AG09309 (cell line): ENCODE measurements around the gene DTWD2.
"Not testable (repeated sequence)": the region's sequence is repeated elsewhere in the genome, so short reads cannot be mapped to it uniquely, and the experiment has no call there.

ENCODE experiments used
- DNase-seq: peaks from one replicate; pipeline ENCODE4 v3.0.0-alpha.2; 2010; ENCODE audit warnings: low read depth
- H3K4me3 ChIP-seq: 2 replicates; pipeline ENCODE4 v1.5.1; 2011; ENCODE audit warnings: mild to moderate bottlenecking, low read depth, low read length, moderate library complexity; ENCODE audit not compliant: control insufficient read depth
- TF ChIP-seq, protein P1 (sequence below): IDR thresholded peaks from 2 replicates; pipeline ENCODE4 v1.5.1; 2011; ENCODE audit warnings: mild to moderate bottlenecking, low read depth, low read length, inconsistent platforms; ENCODE audit not compliant: insufficient read depth, control insufficient read depth; ENCODE audit errors: missing control alignments

DTWD2 gene

DNA sequence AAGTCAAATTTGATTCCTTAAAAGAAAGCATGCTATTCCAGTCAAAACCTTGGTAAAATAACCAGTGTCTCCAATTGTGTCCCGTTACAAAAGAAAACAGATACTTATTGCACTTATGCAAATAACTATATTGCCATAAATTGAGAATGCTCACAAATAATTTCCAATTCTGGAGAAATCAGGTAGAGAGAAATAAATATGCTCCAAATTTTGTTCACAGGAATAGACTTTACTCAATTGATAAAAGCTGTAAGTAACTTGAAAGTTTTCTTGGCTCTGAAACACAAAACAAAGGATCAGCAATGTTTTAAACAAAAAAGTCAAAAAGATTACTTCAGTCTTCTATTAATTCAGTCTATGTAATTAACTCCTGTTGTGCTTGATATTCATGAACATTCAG, 7.8 kb upstream of the DTWD2 start:
- no peak for DNase-seq
- TF ChIP-seq, protein P1, sequence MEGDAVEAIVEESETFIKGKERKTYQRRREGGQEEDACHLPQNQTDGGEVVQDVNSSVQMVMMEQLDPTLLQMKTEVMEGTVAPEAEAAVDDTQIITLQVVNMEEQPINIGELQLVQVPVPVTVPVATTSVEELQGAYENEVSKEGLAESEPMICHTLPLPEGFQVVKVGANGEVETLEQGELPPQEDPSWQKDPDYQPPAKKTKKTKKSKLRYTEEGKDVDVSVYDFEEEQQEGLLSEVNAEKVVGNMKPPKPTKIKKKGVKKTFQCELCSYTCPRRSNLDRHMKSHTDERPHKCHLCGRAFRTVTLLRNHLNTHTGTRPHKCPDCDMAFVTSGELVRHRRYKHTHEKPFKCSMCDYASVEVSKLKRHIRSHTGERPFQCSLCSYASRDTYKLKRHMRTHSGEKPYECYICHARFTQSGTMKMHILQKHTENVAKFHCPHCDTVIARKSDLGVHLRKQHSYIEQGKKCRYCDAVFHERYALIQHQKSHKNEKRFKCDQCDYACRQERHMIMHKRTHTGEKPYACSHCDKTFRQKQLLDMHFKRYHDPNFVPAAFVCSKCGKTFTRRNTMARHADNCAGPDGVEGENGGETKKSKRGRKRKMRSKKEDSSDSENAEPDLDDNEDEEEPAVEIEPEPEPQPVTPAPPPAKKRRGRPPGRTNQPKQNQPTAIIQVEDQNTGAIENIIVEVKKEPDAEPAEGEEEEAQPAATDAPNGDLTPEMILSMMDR = no peak
- H3K4me3 ChIP-seq = no peak overlapping the region

DNA sequence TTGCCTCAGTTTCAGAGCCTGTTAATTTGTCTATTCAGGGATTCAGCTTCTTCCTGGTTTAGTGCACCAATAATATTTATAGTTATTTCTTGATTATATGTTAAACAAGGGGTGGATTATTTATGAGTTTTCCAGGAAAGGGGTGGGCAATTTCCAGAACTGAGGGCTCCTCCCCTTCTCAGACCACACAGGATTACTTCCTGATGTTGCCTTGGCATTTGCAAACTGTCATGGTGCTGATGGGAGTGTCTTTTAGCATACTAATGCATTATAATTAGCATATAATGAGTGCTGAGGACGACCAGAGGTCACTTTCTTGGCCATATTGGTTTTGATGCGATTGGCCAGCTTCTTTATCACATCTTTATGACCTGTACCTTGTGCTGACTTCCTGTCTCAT, 6.2 kb upstream of the DTWD2 start:
- DNase-seq = no peak

DNA sequence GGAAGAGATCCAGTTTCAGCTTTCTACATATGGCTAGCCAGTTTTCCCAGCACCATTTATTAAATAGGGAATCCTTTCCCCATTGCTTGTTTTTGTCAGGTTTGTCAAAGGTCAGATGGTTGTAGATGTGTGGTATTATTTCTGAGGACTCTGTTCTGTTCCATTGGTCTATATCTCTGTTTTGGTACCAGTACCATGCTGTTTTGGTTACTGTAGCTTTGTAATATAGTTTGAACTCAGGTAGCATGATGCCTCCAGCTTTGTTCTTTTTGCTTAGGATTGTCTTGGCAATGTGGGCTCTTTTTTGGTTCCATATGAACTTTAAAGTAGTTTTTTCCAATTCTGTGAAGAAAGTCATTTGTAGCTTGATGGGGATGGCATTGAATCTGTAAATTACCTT, 4.8 kb upstream of the DTWD2 start:
- DNase-seq, H3K4me3 ChIP-seq: not testable (repeated sequence)

More for the DNA sequence above, 6.2 kb upstream of the DTWD2 start:
- TF ChIP-seq, protein P1 = no peak
- no peak overlapping the region for H3K4me3 ChIP-seq

DNA sequence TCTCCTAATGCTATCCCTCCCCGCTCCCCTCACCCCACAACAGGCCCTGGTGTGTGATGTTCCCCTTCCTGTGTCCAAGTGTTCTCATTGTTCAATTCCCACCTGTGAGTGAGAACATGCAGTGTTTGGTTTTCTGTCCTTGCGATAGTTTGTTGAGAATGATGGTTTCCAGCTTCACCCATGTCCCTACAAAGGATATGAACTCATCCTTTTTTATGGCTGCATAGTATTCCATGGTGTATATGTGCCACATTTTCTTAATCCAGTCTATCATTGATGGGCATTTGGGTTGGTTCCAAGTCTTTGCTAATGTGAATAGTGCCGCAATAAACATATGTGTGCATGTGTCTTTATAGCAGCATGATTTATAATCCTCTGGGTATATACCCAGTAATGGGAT, 3.7 kb upstream of the DTWD2 start:
- H3K4me3 ChIP-seq, DNase-seq: not testable (repeated sequence)

- TF ChIP-seq, protein P1 = no peak
- no peak for DNase-seq
Observed at GRCh38 chr5:118990582-118990981, 2.2 kb upstream of the DTWD2 start.

DNA sequence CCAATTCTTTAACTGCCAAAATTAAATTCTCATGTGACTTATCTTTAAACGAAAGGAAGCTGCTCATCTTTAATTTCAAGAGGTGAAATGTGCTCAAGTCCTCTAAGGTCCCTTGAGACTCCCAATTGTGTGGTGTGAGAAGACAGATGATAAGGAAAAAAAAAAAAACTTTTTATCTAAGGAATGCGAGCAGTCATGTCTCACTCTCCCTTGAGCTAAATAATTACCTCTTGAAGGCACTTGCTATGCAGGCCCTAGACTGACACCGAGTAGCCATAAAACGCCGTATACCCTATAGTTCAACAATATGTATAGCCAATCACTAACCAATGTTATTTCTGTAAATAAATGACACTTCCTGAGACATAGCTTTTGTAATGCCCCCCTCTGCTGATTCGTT, 1.5 kb upstream of the DTWD2 start:
- DNase-seq = no peak
- H3K4me3 ChIP-seq = no peak overlapping the region
- TF ChIP-seq, protein P1 = no peak

More at GRCh38 chr5:118990582-118990981, 2.2 kb upstream of the DTWD2 start:
- no peak overlapping the region for H3K4me3 ChIP-seq

- no peak for DNase-seq
Observed at GRCh38 chr5:118988866-118989180, 476 bp upstream of the DTWD2 start.

DNA sequence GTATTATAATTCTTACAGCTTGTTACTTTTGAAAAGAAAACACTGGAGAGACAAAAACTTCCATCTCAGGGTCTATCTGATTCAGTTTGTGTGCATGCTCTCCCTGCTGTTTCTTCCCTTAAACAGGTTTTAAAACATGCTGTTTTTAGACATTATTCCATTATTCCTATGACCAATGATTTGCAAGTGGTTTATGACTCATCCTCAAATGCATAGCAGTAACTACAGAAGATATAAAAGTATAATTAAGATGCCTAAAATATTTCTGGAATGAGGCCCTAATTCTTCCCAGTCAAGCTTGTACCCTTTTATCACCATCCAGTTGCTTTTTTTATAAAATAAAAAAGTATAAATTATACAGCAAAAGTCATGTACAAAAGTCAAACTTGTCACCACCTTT, 3.7 kb downstream of the DTWD2 start:
- TF ChIP-seq, protein P1 = no peak
- no peak overlapping the region for H3K4me3 ChIP-seq
- peak; percentile 62 for DNase-seq

More at GRCh38 chr5:118988866-118989180, 476 bp upstream of the DTWD2 start:
- H3K4me3 ChIP-seq = peak overlapping the region; percentile 69
- TF ChIP-seq, protein P1 = no peak
